B cell (primary cell): Measurements from ENCODE around the gene SLC9A3. TPM values are rescaled to one million over a fixed set of nuclear protein-coding genes. Genes with fewer than 3 reads are reported as not detected.

ENCODE experiments used
- ATAC-seq: fragments of 200-7000 bp; cut with Tn5 transposase; one replicate; pipeline ENCODE4 v1.10.0; 2021; ENCODE audit warnings: low read depth, mild to moderate bottlenecking, moderate number of reproducible peaks, moderate library complexity
- CTCF ChIA-PET: fragments of 350-600 bp; sonication (Branson Sonifier 250); formaldehyde crosslinking; loops from one replicate; lab custom pipeline; 2021; ENCODE audit warnings: antibody characterized with exemption, inconsistent platforms; lab: Charles Lee
- POLR2A ChIA-PET: fragments of 350-600 bp; sonication (Branson Sonifier 250); formaldehyde crosslinking; loops from one replicate; lab custom pipeline; 2021; ENCODE audit warnings: antibody characterized with exemption; lab: Charles Lee
- DNase-seq: peaks from one replicate; pipeline ENCODE4 v3.0.0; 2013
- H2AFZ ChIP-seq: 2 replicates; pipeline ENCODE4 v1.6.1; 2012; ENCODE audit warnings: mild to moderate bottlenecking, low read depth, low read length; ENCODE audit not compliant: insufficient read depth, poor library complexity, severe bottlenecking
- H3K27ac ChIP-seq, 2 donors: 1 replicate in 1 of 2; 2 replicates in 1 of 2; pipeline ENCODE4 v1.5.1; 2012 to 2013; ENCODE audit warnings: low read length in 2 of 2, mild to moderate bottlenecking in 2 of 2, moderate library complexity in 1 of 2
- H3K27me3 ChIP-seq, 4 experiments: fragments of 200-600 bp in 1 of 4; sonication (generic) in 1 of 4; replicated peaks in 1 of 4; 1 replicate in 2 of 4; 2 replicates in 2 of 4; pipeline versions ENCODE4 v1.6.1 to v1.7.0; 2013 to 2016; ENCODE audit warnings: low read length in 3 of 4, mild to moderate bottlenecking in 2 of 4, mixed read lengths in 1 of 4, moderate library complexity in 1 of 4; ENCODE audit not compliant: insufficient read depth in 4 of 4, control insufficient read depth in 3 of 4; ENCODE audit errors: control extremely low read depth in 1 of 4
- H3K36me3 ChIP-seq, 2 experiments: replicated peaks in 1 of 2; 1 replicate in 1 of 2; 2 replicates in 1 of 2; pipeline versions ENCODE4 v1.6.1 to v1.7.1; 2013; ENCODE audit warnings: low read length in 1 of 2; ENCODE audit not compliant: insufficient read depth in 2 of 2, control insufficient read depth in 1 of 2; ENCODE audit errors: control extremely low read depth in 1 of 2, extremely low read depth in 1 of 2
- H3K4me1 ChIP-seq, 2 donors: fragments of 200-600 bp in 1 of 2; sonication (generic) in 1 of 2; 1 replicate in 1 of 2; 2 replicates in 1 of 2; pipeline versions ENCODE4 v1.5.1 to v1.6.1; 2013 to 2017; ENCODE audit warnings: low read length in 2 of 2; ENCODE audit not compliant: control insufficient read depth in 2 of 2, insufficient read depth in 2 of 2
- H3K4me2 ChIP-seq: replicated peaks from 2 replicates; pipeline ENCODE3; 2012; ENCODE audit warnings: mild to moderate bottlenecking, low read depth, low read length; ENCODE audit not compliant: poor library complexity, severe bottlenecking
- H3K4me3 ChIP-seq, 5 experiments: fragments of 200-600 bp in 1 of 5; sonication (generic) in 1 of 5; 1 replicate in 3 of 5; 2 replicates in 2 of 5; pipeline versions ENCODE4 v1.5.1 to v1.7.0; 2011 to 2016; ENCODE audit warnings: low read length in 4 of 5, mild to moderate bottlenecking in 4 of 5, low read depth in 2 of 5, control low read depth in 1 of 5, moderate library complexity in 1 of 5; ENCODE audit not compliant: insufficient read depth in 1 of 5; ENCODE audit errors: control extremely low read depth in 1 of 5, extremely low read depth in 1 of 5
- H3K79me2 ChIP-seq: fragments of 200-600 bp; sonication (generic); one replicate; pipeline ENCODE4 v1.6.0; 2016; ENCODE audit warnings: low read length; ENCODE audit not compliant: control insufficient read depth, insufficient read depth
- H3K9ac ChIP-seq: fragments of 200-600 bp; sonication (generic); 2 replicates; pipeline ENCODE4 v1.6.1; 2017; ENCODE audit warnings: mild to moderate bottlenecking, low read length, moderate library complexity
- H3K9me3 ChIP-seq, 3 donors: one replicate each; pipeline versions ENCODE4 v1.6.1 to v1.7.1; 2013; ENCODE audit warnings: low read length in 2 of 3; ENCODE audit not compliant: control insufficient read depth in 2 of 3, insufficient read depth in 1 of 3; ENCODE audit errors: control extremely low read depth in 1 of 3
- H4K20me1 ChIP-seq: 2 replicates; pipeline ENCODE4 v1.6.0; 2012; ENCODE audit warnings: mild to moderate bottlenecking, low read length; ENCODE audit not compliant: insufficient read depth, control insufficient read depth, poor library complexity, severe bottlenecking
- H3K27ac Mint-ChIP-seq: one replicate; pipeline ENCODE4 v1.8.0; 2021; ENCODE audit warnings: mixed read lengths
- H3K27me3 Mint-ChIP-seq: one replicate; pipeline ENCODE4 v1.8.0; 2021; ENCODE audit warnings: mixed read lengths
- H3K4me1 Mint-ChIP-seq: one replicate; pipeline ENCODE4 v1.8.0; 2021; ENCODE audit warnings: mixed read lengths
- H3K4me3 Mint-ChIP-seq: one replicate; pipeline ENCODE4 v1.8.0; 2021; ENCODE audit warnings: mixed read lengths
- H3K9me3 Mint-ChIP-seq: one replicate; pipeline ENCODE4 v1.8.0; 2022; ENCODE audit warnings: mixed read lengths; ENCODE audit not compliant: insufficient read depth
- CTCF ChIP-seq: fragments of 200-600 bp; IDR thresholded peaks from one replicate; pipeline ENCODE4 v1.8.0; 2022; ENCODE audit warnings: antibody characterized with exemption, mild to moderate bottlenecking
- EZH2 ChIP-seq: IDR thresholded peaks from 2 replicates; pipeline ENCODE4 v1.6.1; 2012; ENCODE audit warnings: borderline replicate concordance, low read depth, mild to moderate bottlenecking, moderate library complexity, low read length; ENCODE audit not compliant: insufficient read depth, poor library complexity, severe bottlenecking
- WGBS: methylation state at CpG from one replicate; pipeline ENCODE4 v1.1.5; 2013; ENCODE audit warnings: missing lambda C conversion rate; ENCODE audit not compliant: insufficient coverage; 5-methylcytosine and 5-hydroxymethylcytosine counted together
- intact Hi-C: fragments of 100-400 bp; cut with micrococcal nuclease; formaldehyde crosslinking; loops from one replicate; pipeline ENCODE4 v1.10.0; 2022
- polyA plus RNA-seq: library from polyadenylated mRNA; depleted of rRNA; stranded (reverse); fragments of >200 nt; gene quantifications from 2 replicates; pipeline ENCODE4 v1.2.3, GENCODE V29; 2012
- total RNA-seq, 2 donors: library from RNA; stranded (reverse); fragments of 120-200 nt in 1 of 2; gene quantifications; 1 replicate in 1 of 2; 2 replicates in 1 of 2; pipeline versions ENCODE4 v1.2.3 to v1.2.4, GENCODE V29; 2013 to 2022

Gene SLC9A3
- total and polyA plus RNA-seq, 2 donors (not counting 1 experiment from before 2014, with no cell fraction given): 0.84 to 2.0 TPM

- no peak for DNase-seq
- ChIA-PET CTCF (interaction anchor here (1.1 kb wide), 1 partner anchor 17 kb away, joined by 3 read pairs; no protein-coding TSS in a partner anchor), POLR2A (no interaction called here)
- H3K79me2 ChIP-seq: peaks cover 55% of the 10 kb centered on the region
- H3K27ac ChIP-seq: no peak overlapping the region
- H3K9me3 Mint-ChIP-seq: peaks cover 9% of the 10 kb centered on the region
- peaks cover 41% of the 10 kb centered on the region for H4K20me1 ChIP-seq
- intact Hi-C loops: loop anchor here (10.0 kb wide), 1 partner anchor 166 kb away; the partner anchor contains the start of gene CEP72
- H3K9me3 ChIP-seq: peaks cover 9 to 14% (median 11%) of the 10 kb centered on the region in 3 donors
- no peaks in the 10 kb centered on the region for H3K27me3 ChIP-seq
- H3K9ac ChIP-seq: no peak overlapping the region
- ATAC-seq: no peak
- TF ChIP-seq EZH2 (no peak), CTCF (no peak)
- peaks cover 21% of the 10 kb centered on the region for H3K4me1 Mint-ChIP-seq
- H2AFZ ChIP-seq: no peak overlapping the region
- H3K4me3 Mint-ChIP-seq: no peak overlapping the region
- H3K27me3 Mint-ChIP-seq: no peaks in the 10 kb centered on the region
- WGBS: 97% methylated on average over 12 of the region's 12 CpGs
- H3K4me3 ChIP-seq: no peak overlapping the region
- no peak overlapping the region for H3K4me2 ChIP-seq
- peaks cover 28 to 65% of the 10 kb centered on the region in 2 experiments for H3K36me3 ChIP-seq
- H3K27ac Mint-ChIP-seq: no peak overlapping the region
- H3K4me1 ChIP-seq: peaks cover 3 to 6% of the 10 kb centered on the region in 2 donors
Observed at GRCh38 chr5:448766-449090, 75.5 kb downstream of the SLC9A3 start.

- Mint-ChIP-seq H3K27ac (no peak overlapping the region), H3K27me3 (no peaks in the 10 kb centered on the region), H3K4me1 (peaks cover 25% of the 10 kb centered on the region), H3K4me3 (no peak overlapping the region), H3K9me3 (peaks cover 9% of the 10 kb centered on the region)
- Histone ChIP-seq H2AFZ (no peak overlapping the region), H3K4me3 (no peak overlapping the region), H3K79me2 (peaks cover 55% of the 10 kb centered on the region), H3K9me3 (peaks cover 8 to 14% (median 9%) of the 10 kb centered on the region in 3 donors), H3K4me1 (peaks cover 6 to 10% of the 10 kb centered on the region in 2 donors), H3K27ac (no peak overlapping the region), H3K9ac (no peak overlapping the region), H3K4me2 (no peak overlapping the region), H3K36me3 (peaks cover 28 to 60% of the 10 kb centered on the region in 2 experiments), H4K20me1 (peaks cover 40% of the 10 kb centered on the region), H3K27me3 (no peaks in the 10 kb centered on the region)
- no peak for TF ChIP-seq EZH2
- TF ChIP-seq CTCF: no peak
- no peak for ATAC-seq
- CTCF ChIA-PET: interaction anchor here (1.1 to 3.5 kb wide), 3 partner anchors 16 to 453 kb away, joined by 3 to 28 read pairs (median 5); no protein-coding TSS in a partner anchor
- no peak for DNase-seq
- POLR2A ChIA-PET: no interaction called here
- intact Hi-C loops: loop anchor here (10.0 kb wide), 1 partner anchor 167 kb away; the partner anchor contains the start of gene CEP72
- WGBS: 89% methylated on average over 21 of the region's 21 CpGs
Observed at GRCh38 chr5:448061-448765, 76.0 kb downstream of the SLC9A3 start.
